ENCODE measurements around the gene RNF130.

The RNF130 gene

DNA sequence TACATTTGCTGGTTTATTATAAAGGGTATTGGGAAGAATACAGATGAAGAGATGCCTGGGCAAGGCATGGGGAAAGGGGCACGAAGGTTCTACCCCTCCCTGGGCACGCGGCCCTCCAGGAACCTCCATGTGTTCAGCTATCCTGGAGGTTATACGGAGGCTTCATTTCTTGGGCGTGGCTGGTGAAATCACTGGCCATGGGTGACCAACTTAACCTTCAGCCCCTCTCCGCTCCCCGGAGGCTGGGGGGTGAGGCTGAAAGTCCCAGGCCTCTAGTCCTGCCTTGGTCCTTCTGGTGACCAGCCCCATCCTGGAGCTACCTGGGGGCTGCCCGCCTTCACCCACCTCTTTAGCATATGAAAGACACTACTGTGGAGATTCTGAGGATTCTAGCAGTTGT is 17.0 kb upstream of the RNF130 start:
- DNase-seq (ENCODE audit: extremely low spot score, insufficient read length, low read depth): no peak

GRCh38 chr5:180086816-180087399 is 15.3 kb upstream of the RNF130 start:
- DNase-seq (ENCODE audit: extremely low spot score, insufficient read length, low read depth): no peak
- FAIRE-seq: no peak

More for the DNA sequence above, 17.0 kb upstream of the RNF130 start:
- FAIRE-seq: no peak

- DNase-seq (ENCODE audit: extremely low spot score, insufficient read length, low read depth): no peak
These were observed 14.3 kb upstream of the RNF130 start for GRCh38 chr5:180085837-180086236.

GRCh38 chr5:180084638-180085561 is 13.3 kb upstream of the RNF130 start:
- FAIRE-seq (no peak), DNase-seq (ENCODE audit: extremely low spot score, insufficient read length, low read depth) (no peak)

More at GRCh38 chr5:180085837-180086236, 14.3 kb upstream of the RNF130 start:
- no peak for FAIRE-seq

DNA sequence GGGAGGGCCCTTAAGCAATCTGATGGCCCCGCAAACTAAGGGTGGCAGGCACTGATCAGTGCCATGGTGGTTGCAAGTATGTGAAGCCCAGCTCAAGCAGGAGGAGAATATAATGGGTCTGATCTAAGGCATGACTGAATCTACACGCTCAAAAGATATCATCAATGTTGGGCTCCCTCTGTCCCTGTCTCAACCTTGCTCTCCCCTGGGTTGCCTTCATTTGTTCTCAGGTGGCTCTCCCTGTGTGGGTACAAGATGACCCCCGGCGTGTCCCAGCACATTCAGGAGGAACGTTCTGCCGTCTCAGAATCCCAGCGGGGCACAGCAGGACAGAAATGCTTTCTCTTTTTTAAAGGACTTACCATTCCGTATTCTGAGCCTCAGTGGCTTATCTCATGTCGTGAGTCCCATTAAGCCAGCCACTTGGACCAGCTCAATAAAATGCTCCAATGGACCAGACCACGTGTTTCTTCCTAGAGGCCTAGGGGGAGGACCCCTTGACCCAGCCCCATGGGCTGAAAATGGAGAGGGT is 12.0 kb upstream of the RNF130 start:
- no peak for FAIRE-seq
- DNase-seq (ENCODE audit: extremely low spot score, insufficient read length, low read depth): no peak

GRCh38 chr5:180082633-180083420 is 11.3 kb upstream of the RNF130 start:
- DNase-seq (ENCODE audit: extremely low spot score, insufficient read length, low read depth) (no peak), FAIRE-seq (no peak)

- DNase-seq (ENCODE audit: extremely low spot score, insufficient read length, low read depth) (no peak), FAIRE-seq (no peak)
These were observed 9.9 kb upstream of the RNF130 start for GRCh38 chr5:180081481-180081880.

DNA sequence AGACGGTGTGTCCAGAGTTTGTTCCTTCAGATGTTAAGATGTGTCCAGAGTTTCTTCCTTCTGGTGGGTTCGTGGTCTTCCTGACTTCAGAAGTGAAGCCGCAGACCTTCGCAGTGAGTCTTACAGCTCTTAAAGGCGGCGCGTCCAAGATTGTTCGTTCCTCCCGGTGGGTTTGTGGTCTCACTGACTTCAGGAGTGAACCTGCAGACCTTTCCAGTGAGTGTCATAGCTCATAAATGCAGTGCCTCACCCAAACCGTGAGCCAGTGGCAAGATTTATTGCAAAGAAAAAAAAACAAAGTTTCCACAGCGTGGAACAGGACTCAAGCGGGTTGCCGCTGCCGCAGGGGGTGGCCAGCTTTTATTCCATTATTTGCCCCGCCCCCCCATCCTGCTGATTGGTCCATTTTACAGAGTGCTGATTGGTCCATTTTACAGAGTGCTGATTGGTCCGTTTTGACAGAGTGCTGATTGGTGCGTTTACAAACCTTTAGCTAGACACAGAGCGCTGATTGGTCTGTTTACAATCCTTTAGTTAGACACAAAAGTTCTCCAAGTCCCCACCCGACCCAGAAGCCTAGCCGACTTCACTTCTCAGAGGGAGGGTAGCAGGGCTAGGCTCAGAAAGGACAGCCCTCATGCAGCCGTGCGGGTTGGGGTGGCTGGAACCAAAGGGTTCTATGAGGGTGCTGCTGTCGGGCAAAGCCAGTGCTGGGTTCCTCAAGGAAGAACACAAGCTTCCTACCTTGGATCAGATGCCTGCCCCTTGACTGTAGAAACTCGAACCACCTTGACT is 9.1 kb upstream of the RNF130 start:
- FAIRE-seq (no peak), DNase-seq (ENCODE audit: extremely low spot score, insufficient read length, low read depth) (no peak)

- DNase-seq (ENCODE audit: extremely low spot score, insufficient read length, low read depth) (no peak), FAIRE-seq (no peak)
These were observed 8.3 kb upstream of the RNF130 start for GRCh38 chr5:180079702-180080466.

DNA sequence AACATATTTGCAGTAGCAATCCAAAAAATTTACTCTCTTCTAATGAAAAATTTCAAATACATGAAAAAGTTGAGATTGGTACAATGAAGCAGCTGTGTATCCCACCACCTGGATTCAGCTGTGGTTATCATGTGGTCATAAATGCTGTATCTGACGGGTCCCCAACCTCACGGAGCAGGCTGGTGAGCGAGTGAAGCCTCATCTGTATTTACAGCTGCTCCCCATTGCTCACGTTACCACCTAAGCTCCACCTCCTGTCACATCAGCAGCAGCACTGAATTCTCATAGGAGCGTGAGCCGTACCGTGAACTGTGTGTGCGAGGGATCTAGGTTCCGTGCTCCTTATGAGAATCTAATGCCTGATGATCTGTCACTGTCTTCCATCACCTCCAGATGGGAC is 6.8 kb upstream of the RNF130 start:
- FAIRE-seq: no peak
- no peak for DNase-seq (ENCODE audit: extremely low spot score, insufficient read length, low read depth)

GRCh38 chr5:180077594-180078284 is 6.2 kb upstream of the RNF130 start:
- FAIRE-seq (no peak), DNase-seq (ENCODE audit: extremely low spot score, insufficient read length, low read depth) (no peak)

- FAIRE-seq: no peak
These were observed 4.1 kb upstream of the RNF130 start for GRCh38 chr5:180075703-180076102.

GRCh38 chr5:180074462-180074861 is 2.9 kb upstream of the RNF130 start:
- FAIRE-seq (no peak), DNase-seq (ENCODE audit: extremely low spot score, insufficient read length, low read depth) (no peak)

More at GRCh38 chr5:180075703-180076102, 4.1 kb upstream of the RNF130 start:
- DNase-seq (ENCODE audit: extremely low spot score, insufficient read length, low read depth): no peak

GRCh38 chr5:180072556-180072955 is 997 bp upstream of the RNF130 start:
- FAIRE-seq: no peak
- DNase-seq (ENCODE audit: extremely low spot score, insufficient read length, low read depth): no peak

GRCh38 chr5:180072256-180072548 is 643 bp upstream of the RNF130 start:
- FAIRE-seq (no peak), DNase-seq (ENCODE audit: extremely low spot score, insufficient read length, low read depth) (no peak)

DNA sequence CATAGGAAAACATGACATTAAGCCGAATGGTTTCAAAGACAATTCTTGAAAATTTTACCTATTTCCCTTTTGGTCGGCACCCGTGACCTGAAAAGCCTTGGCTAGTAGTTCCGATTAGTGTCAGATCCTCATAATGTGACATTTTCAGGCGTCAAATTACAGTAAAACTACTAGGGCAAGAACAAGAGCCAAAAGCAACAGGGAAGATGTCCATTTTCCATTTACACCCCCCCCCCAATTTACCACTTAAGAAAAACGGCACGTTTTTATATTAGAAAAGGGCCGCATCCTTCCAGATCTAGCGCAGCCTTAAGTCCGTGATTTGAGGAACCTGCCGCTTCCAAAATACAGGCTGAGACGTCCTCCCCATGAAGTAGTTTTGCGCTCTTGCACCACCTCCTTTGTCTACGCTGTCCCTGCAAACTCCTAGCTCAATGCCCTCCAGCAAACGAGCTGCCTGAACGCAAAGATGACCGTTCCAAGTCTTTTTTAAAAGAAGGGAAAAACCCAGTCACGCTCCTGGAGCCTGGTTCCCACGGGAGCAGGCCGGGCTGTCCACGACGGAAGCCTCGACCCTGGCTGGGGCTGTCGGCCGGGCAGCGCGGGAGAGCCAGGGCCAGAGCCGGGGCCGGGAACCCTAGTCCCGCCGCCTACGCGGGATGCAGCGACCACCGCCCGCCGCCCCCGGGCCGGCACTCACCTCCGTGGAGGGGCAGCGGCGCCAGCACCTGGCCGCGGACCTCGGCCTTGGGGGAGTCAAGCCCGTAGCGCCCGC is 616 bp downstream of the RNF130 start:
- FAIRE-seq (no peak), DNase-seq (ENCODE audit: extremely low spot score, insufficient read length, low read depth) (no peak)

DNA sequence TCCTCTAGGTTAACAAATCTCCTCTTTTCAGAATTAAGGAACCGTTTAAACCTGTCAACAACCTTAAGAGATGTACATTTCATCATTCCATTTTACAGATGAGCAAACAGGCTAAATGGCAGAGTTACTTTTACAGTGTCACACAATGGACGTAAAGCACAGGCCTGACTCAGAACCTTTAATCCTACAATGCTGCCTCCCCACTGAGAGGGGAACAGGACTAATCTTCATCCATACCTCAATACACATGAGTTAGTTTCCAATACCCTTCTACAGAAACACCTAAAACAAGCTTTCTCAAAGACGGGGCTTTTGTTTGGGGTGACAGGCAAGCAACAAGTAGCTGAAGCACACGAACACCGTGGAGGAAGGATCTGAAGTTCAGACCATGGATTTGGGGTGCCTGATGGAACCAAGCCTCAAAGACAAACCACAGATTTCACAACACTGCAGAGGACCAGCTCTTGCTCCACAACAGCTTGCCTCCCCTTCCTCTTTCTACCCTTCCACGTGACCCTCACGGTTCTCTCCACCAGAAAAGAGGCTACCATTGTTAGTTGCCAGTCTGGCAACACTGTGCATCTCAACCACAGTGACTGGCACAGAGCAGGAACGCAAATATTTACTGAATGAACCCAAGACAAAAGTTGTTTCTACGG is 1.8 kb downstream of the RNF130 start:
- FAIRE-seq: no peak
- no peak for DNase-seq (ENCODE audit: extremely low spot score, insufficient read length, low read depth)

All from GM18507 (cell line).